CD4-positive, alpha-beta T cell treated with Interleukin-1 beta for 1 hour (primary cell): ENCODE measurements around the gene SIAH3.
A peak's percentile ranks its signal among the peaks of the same experiment; 100 is the strongest.
"Not testable (repeated sequence)": the region's sequence is repeated elsewhere in the genome, so short reads cannot be mapped to it uniquely, and the experiment has no call there.

Experiments used
- DNase-seq, 2 donors: peaks; one replicate each; pipeline ENCODE4 v3.0.0-alpha.2; 2020 to 2022

SIAH3 gene

GRCh38 chr13:45851171-45851921, at the start of gene SIAH3:
TSS of gene SIAH3 (minus strand) at chr13:45851753. CDS start at chr13:45851629, 124 bp downstream.
- peak; percentile 13 to 17 for DNase-seq

GRCh38 chr13:45899406-45899805, 47.9 kb upstream of the SIAH3 start:
- DNase-seq: no peak

DNA sequence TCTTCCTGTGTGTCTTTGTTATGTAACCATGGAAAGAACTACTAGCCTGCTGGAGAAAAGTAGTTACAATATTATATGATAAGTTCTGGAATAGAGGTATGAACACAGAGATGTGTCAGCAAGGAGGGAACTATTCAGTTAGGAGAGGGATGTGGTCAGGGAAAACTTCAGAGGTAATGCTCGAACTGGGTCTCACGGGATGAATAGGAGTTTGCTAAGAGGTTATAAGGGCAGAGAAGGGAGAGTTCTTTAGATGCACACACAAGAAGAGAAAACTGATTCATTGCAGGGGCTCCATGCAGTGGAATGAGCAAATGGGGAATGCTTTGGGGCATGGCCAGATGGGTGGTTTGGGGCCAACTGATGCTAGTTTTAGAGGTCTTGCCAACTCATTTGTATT, 46.0 kb upstream of the SIAH3 start:
- DNase-seq: no peak

DNA sequence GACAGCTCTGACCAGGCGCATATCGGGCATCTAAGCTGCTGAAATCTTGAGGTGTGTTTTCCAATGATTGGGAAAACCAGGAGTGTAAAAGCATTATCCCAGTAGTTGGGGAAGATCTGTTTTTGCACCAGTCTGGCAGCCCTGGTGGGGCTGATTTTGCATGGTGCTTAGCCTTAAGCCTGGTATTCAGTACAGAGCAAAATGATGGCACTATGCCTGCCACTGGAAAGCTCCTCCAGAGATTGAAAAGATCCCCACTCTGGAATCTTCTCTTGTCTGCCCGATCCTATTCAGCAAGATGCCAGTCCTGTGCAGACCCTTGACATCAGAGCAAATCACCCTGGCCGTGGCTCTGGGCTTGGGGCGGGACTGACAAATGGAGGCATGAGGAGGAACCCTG, 44.7 kb upstream of the SIAH3 start:
- DNase-seq: no peak

DNA sequence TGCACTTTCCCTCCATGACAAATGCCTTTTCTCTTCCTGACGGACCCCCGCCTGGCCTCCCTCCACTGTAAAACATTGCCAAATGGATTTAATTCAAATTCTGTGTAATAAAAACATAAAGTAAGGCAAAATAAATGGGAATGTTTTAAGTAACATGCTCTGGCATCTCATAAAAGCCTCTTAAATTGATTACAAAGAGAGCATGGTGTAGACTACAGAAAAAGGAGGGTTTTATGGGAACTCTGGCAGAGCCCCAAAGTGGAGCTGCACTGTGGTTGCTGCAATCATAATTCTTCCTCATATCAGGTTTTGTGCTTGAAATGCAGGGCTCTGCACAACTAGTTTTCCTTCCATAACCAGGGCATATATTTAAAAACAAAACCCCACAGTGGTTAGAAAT, 44.3 kb upstream of the SIAH3 start:
- DNase-seq: no peak

- no peak for DNase-seq
These were observed 41.0 kb upstream of the SIAH3 start for GRCh38 chr13:45892513-45892912.

DNA sequence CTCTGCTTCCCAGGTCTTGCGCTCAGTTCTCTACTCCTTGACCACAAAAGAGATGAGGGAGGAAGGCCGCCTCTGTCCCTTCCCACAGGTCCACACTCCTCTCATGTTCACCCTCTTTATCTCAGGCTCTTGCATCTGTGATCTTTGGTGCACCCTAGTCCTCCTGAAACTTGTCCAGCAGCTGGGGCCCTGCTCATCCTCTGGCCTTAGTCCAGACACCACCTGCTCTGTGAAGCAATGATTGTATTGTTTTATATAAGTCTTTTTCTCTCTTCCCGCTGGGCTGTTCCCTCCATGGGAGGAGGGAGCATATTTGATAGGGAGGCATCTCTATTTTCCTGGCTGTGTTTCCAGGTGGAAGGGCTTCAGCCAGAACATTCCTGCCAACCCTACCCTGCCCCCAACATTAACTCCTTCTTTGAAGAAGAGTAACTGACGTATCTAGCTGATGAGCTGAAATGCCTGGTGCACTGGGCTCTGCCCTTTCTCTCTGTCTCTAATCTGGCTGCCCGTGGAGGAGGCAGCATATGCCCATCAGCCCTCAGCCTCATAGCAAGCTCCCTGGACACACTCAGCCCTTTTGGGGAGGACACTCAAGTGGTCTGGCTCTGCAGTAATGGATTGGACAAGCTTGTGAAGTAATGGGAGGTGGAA, 38.2 kb upstream of the SIAH3 start:
- DNase-seq: no peak

DNA sequence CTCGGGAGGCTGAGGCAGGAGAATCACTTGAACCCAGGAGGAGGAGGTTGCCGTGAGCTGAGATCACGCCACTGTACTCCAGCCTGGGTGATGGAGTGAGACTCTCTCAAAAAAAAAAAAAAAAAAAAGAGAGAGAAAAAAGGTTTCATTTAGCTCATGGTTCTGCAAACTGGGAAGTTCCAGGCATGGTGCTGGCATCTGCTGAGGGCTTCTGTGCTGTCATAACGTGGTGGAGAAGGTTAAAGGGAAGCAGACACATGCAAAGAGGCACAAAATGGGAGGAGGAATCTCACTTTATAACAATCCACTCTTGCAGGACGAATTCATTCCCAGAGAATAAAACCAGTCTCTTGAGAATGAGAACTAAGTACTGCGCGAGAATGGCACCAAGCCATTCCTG, 34.9 kb upstream of the SIAH3 start:
- no peak for DNase-seq

DNA sequence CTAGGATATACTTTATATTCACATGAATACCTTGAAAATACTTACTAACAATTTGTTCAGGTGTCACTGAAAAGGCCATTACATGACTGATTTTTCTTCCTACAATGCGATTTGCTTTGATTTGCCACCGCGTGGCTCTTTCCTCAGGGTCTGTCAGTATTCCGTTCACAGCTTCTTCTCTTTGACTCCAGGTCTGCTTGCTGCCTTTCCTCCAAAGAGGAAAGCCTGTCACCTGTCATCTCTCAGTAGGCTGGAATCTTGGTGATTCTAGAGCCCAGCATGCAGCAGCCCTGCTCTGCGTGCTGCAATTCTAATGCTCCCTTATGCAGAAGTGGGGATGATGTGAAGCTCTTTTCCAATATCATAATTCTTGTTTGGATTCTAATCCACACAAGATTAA, 33.6 kb upstream of the SIAH3 start:
- DNase-seq: no peak

GRCh38 chr13:45882626-45883025, 31.1 kb upstream of the SIAH3 start:
- DNase-seq: no peak

DNA sequence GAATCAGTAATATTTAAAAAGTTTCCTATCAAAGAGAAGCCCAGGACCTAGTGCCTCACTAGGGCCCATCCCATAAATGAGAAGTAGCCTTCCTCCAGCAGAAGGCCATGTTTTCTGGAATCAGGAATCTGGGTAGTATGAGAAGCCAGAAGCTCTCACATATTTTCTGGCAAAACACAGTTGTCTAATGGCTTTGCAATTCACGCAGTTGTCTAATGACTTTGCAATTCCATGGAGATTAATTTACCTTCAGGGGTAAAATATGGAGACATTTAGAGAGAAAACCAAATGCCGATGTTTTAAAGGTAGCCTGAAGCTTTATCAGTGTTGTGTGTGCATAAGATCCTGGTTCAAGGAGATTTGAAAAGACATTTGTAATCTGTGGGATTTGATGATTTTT, 29.8 kb upstream of the SIAH3 start:
- no peak for DNase-seq

DNA sequence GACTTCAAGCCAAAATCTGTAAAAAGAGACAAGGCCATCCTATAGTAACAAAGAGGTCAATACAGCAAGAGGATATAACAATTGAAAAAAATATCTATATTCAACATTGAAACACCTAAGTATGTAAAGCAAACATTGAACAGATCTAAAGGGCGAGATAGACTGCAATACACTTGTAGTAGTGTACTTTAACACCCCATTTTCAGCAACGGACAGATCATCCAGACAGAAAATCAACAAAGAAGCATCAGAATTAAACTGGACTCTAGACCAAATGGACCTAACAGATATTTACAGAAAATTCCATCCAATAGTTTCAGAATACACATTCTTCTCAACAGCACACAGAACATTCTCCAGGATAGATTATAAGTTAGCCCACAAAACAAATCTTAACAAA, 28.7 kb upstream of the SIAH3 start:
- DNase-seq: no peak

DNA sequence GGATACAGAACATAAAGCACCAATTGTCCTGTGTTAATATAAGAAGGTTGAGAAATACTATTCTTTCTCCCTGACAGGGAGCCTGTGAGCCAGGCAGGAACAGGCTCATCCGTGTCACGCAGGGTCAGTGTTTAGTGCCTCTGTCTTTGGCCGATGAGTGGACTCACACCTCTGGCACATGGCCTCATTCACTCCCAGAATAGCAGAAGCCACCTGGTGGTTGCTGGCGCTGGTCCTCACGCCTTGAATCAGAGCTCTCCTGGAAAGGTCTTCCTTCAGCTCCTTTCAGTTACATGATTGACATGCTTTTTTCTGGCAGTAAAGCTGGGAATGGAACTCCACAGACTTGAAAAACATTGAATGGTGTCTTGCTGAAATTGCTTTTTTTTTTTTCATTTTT, 28.1 kb upstream of the SIAH3 start:
- no peak for DNase-seq

DNA sequence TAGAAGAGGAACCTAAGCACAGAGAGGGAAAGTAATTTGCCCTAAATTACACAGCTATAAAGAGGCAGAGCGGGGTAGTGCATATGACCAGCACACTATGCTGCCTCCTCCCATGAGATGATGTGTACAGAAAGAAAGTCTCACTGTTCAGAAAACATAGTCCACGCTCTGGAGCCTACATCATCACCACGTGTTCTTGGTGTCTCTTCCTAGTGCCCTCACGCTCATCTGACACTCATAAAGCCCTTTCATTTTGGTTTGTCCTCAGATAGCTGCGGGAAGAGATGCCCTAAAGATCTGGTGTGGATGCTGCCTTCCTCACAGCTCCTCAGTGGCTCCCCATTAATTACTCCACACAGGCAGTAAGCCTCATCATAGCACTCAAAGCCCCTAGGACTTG, 27.4 kb upstream of the SIAH3 start:
- no peak for DNase-seq

- no peak for DNase-seq
These were observed 25.2 kb upstream of the SIAH3 start for GRCh38 chr13:45876781-45877180.

DNA sequence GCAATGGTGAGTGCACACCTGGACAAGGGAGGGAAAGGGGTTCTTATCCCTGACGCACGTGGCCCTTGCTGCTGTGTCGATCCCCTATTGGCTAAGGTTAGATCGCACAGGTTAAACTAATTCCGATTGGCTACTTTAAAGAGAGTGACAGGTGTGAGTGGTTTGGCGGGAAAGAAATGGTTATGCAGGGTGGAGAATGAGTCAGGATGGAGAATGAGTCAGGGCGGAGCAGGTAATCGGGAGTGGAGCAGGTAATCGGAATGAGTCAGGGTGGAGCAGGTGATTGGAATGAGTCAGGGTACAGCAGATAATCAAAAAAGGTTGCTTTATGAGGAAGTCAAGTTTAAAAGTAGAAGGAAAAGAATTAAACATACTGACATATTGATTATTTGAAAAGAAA, 24.4 kb upstream of the SIAH3 start:
- DNase-seq: no peak

GRCh38 chr13:45873491-45874325, 22.2 kb upstream of the SIAH3 start:
- DNase-seq: no peak

- DNase-seq: no peak
These were observed 21.0 kb upstream of the SIAH3 start for GRCh38 chr13:45872566-45872965.

- DNase-seq: not testable (repeated sequence)
These were observed 19.6 kb upstream of the SIAH3 start for GRCh38 chr13:45871201-45871600.

GRCh38 chr13:45870232-45870631, 18.7 kb upstream of the SIAH3 start:
- no peak for DNase-seq

- DNase-seq: no peak
These were observed 13.9 kb upstream of the SIAH3 start for GRCh38 chr13:45865414-45865813.

GRCh38 chr13:45863709-45864590, 12.4 kb upstream of the SIAH3 start:
- no peak for DNase-seq

GRCh38 chr13:45861322-45861721, 9.8 kb upstream of the SIAH3 start:
- no peak for DNase-seq
